CD4-positive, alpha-beta T cell (primary cell): ENCODE results near the gene SNN. TPM values are rescaled to one million over a fixed set of nuclear protein-coding genes. Genes with fewer than 3 reads are reported as not detected.

ENCODE experiments used
- ATAC-seq: fragments of 200-7000 bp; cut with Tn5 transposase; one replicate; pipeline ENCODE4 v1.10.0; 2022; ENCODE audit warnings: mild to moderate bottlenecking; ENCODE audit not compliant: poor library complexity
- CTCF ChIA-PET: fragments of 350-600 bp; sonication (Branson Sonifier 250); formaldehyde crosslinking; loops from one replicate; lab custom pipeline; 2021; ENCODE audit warnings: antibody characterized with exemption, inconsistent platforms; lab: Charles Lee
- POLR2A ChIA-PET: fragments of 350-600 bp; sonication (Branson Sonifier 250); formaldehyde crosslinking; loops from one replicate; lab custom pipeline; 2021; ENCODE audit warnings: antibody characterized with exemption, inconsistent platforms; lab: Charles Lee
- DNase-seq, 14 experiments: peaks; one replicate each; pipeline ENCODE4 v3.0.0-alpha.2; 2013 to 2020; ENCODE audit warnings: mixed read lengths in 2 of 14
- H3K27ac ChIP-seq, 2 donors: one replicate each; pipeline versions ENCODE4 v1.5.1 to v1.7.0; 2013; ENCODE audit warnings: low read length in 2 of 2, low read depth in 1 of 2, mild to moderate bottlenecking in 1 of 2
- H3K27me3 ChIP-seq, 2 experiments: 1 replicate in 1 of 2; 2 replicates in 1 of 2; pipeline versions ENCODE4 v1.6.1 to v1.7.0; 2013; ENCODE audit warnings: low read length in 2 of 2, control low read depth in 1 of 2, mild to moderate bottlenecking in 1 of 2, moderate library complexity in 1 of 2; ENCODE audit not compliant: insufficient read depth in 2 of 2, control insufficient read depth in 1 of 2
- H3K36me3 ChIP-seq: one replicate; pipeline ENCODE4 v1.6.1; 2013; ENCODE audit warnings: low read length, control low read depth; ENCODE audit not compliant: insufficient read depth
- H3K4me1 ChIP-seq: one replicate; pipeline ENCODE4 v1.6.1; 2013; ENCODE audit warnings: low read length, control low read depth; ENCODE audit not compliant: insufficient read depth
- H3K4me3 ChIP-seq: one replicate; pipeline ENCODE4 v1.5.1; 2013; ENCODE audit warnings: mild to moderate bottlenecking, low read length, moderate library complexity
- H3K9me3 ChIP-seq, 2 experiments: 1 replicate in 1 of 2; 2 replicates in 1 of 2; pipeline versions ENCODE4 v1.6.1 to v1.7.0; 2013; ENCODE audit warnings: low read length in 2 of 2, mild to moderate bottlenecking in 2 of 2, control low read depth in 1 of 2, moderate library complexity in 1 of 2; ENCODE audit not compliant: control insufficient read depth in 1 of 2, insufficient read depth in 1 of 2
- H3K27ac Mint-ChIP-seq: one replicate; pipeline ENCODE4 v1.8.0; 2020; ENCODE audit warnings: mixed read lengths
- H3K27me3 Mint-ChIP-seq: one replicate; pipeline ENCODE4 v1.8.0; 2021; ENCODE audit warnings: mixed read lengths
- H3K36me3 Mint-ChIP-seq: one replicate; pipeline ENCODE4 v1.8.0; 2021; ENCODE audit warnings: low read depth, mixed read lengths
- H3K4me1 Mint-ChIP-seq: one replicate; pipeline ENCODE4 v1.8.0; 2021; ENCODE audit warnings: low read depth, mixed read lengths
- H3K4me3 Mint-ChIP-seq: one replicate; pipeline ENCODE4 v1.8.0; 2020; ENCODE audit warnings: mild to moderate bottlenecking, mixed read lengths
- H3K9me3 Mint-ChIP-seq: one replicate; pipeline ENCODE4 v1.8.0; 2020; ENCODE audit warnings: mixed read lengths
- CTCF ChIP-seq: fragments of 200-600 bp; IDR thresholded peaks from one replicate; pipeline ENCODE4 v1.8.0; 2022; ENCODE audit warnings: antibody characterized with exemption, mild to moderate bottlenecking
- intact Hi-C, 2 experiments: fragments of 100-400 bp; cut with DNase I in 1 of 2; cut with micrococcal nuclease in 1 of 2; formaldehyde crosslinking; loops; one replicate each; pipeline versions ENCODE4 v1.15.1 to v1.9.0; 2023 to 2025; cut with DNase I, micrococcal nuclease
- total RNA-seq, 174 experiments: library from RNA in 2 of 174; stranded (reverse) in 2 of 174; gene quantifications; one replicate each; pipeline ENCODE4 v1.2.3 and lab custom pipeline; 2021 to 2026

SNN gene
- total RNA-seq, 2 experiments from 2014 or later = 76.3 to 79.7 TPM

GRCh38 chr16:11681976-11682654, 13.9 kb downstream of the SNN start:
- ATAC-seq = no peak
- CTCF ChIA-PET = no interaction called here
- H3K27me3 ChIP-seq = no peaks in the 10 kb centered on the region
- intact Hi-C loops = no loop called here
- TF ChIP-seq CTCF = no peak
- peak overlapping the region; percentile 65 for H3K4me3 Mint-ChIP-seq
- peaks cover 70% of the 10 kb centered on the region for H3K36me3 ChIP-seq
- DNase-seq = no peak
- H3K27me3 Mint-ChIP-seq = no peaks in the 10 kb centered on the region
- peaks cover 46% of the 10 kb centered on the region for H3K4me1 ChIP-seq
- H3K27ac Mint-ChIP-seq = peak overlapping the region; percentile 77
- no peaks in the 10 kb centered on the region for H3K9me3 Mint-ChIP-seq
- H3K9me3 ChIP-seq = no peaks in the 10 kb centered on the region
- H3K4me3 ChIP-seq = no peak overlapping the region
- H3K27ac ChIP-seq = no peak overlapping the region
- peaks cover 96% of the 10 kb centered on the region for H3K36me3 Mint-ChIP-seq
- H3K4me1 Mint-ChIP-seq = peaks cover 62% of the 10 kb centered on the region
- POLR2A ChIA-PET = no interaction called here

GRCh38 chr16:11682655-11683096, 14.4 kb downstream of the SNN start:
- no peaks in the 10 kb centered on the region for H3K9me3 ChIP-seq
- Mint-ChIP-seq H3K4me3 (peak overlapping the region; percentile 1), H3K4me1 (peaks cover 58% of the 10 kb centered on the region), H3K36me3 (peaks cover 96% of the 10 kb centered on the region), H3K27ac (peak overlapping the region; percentile 50), H3K27me3 (no peaks in the 10 kb centered on the region), H3K9me3 (no peaks in the 10 kb centered on the region)
- no peak overlapping the region for H3K27ac ChIP-seq
- peaks cover 75% of the 10 kb centered on the region for H3K36me3 ChIP-seq
- H3K4me3 ChIP-seq = no peak overlapping the region
- ATAC-seq (no peak), DNase-seq (peak in 2 of 14 experiments; percentile 45 to 58)
- intact Hi-C loops = no loop called here
- no peaks in the 10 kb centered on the region for H3K27me3 ChIP-seq
- POLR2A ChIA-PET = no interaction called here
- TF ChIP-seq CTCF = no peak
- H3K4me1 ChIP-seq = peaks cover 40% of the 10 kb centered on the region
- CTCF ChIA-PET = no interaction called here

GRCh38 chr16:11683145-11683544, 14.9 kb downstream of the SNN start:
- CTCF ChIA-PET = interaction anchor here (0.7 kb wide), 1 partner anchor 327 kb away, joined by 3 read pairs; no protein-coding TSS in a partner anchor
- intact Hi-C loops = no loop called here
- TF ChIP-seq CTCF = no peak
- ATAC-seq (no peak), DNase-seq (no peak)
- Mint-ChIP-seq H3K4me3 (no peak overlapping the region), H3K9me3 (no peaks in the 10 kb centered on the region), H3K27ac (peak overlapping the region; percentile 50), H3K4me1 (peaks cover 58% of the 10 kb centered on the region), H3K27me3 (no peaks in the 10 kb centered on the region), H3K36me3 (peaks cover 96% of the 10 kb centered on the region)
- no peak overlapping the region for H3K4me3 ChIP-seq
- no peaks in the 10 kb centered on the region for H3K27me3 ChIP-seq
- peaks cover 76% of the 10 kb centered on the region for H3K36me3 ChIP-seq
- no peaks in the 10 kb centered on the region for H3K9me3 ChIP-seq
- peaks cover 35% of the 10 kb centered on the region for H3K4me1 ChIP-seq
- no peak overlapping the region for H3K27ac ChIP-seq
- POLR2A ChIA-PET = interaction anchor here (0.6 to 0.7 kb wide), 2 partner anchors 18 to 110 kb away, joined by 3 read pairs; no protein-coding TSS in a partner anchor
